Hematopoietic multipotent progenitor cell treated with erythropoietin and hydrocortisone succinate and interleukin-3 and kit ligand, for 8 days (in vitro differentiated cells): Measurements from ENCODE around the gene MAGEA9B.
A peak's percentile ranks its signal among the peaks of the same experiment; 100 is the strongest.
"Not testable (repeated sequence)": the region's sequence is repeated elsewhere in the genome, so short reads cannot be mapped to it uniquely, and the experiment has no call there.

Experiments
- DNase-seq: peaks from one replicate; pipeline ENCODE4 v3.0.0-alpha.2; 2015

MAGEA9B gene

DNA sequence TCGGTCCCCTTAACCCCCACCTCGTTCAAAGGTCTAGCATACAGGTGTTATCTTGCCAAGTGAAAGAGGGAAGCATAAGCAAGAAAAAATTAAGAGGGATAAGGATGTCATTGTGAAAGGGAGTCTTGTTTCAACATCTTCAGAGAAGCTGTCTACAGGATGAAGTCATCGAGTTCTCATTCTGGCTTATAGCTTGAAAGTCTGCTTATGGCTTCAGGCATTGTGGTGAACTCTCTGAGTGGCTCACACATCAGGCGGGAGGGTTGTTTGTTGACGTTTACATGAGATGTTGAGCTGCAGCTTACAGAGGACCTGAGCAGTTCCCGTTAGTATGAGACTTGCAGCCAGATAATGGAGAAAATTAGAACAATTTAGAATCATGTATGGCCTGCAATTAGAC is 16.6 kb downstream of the MAGEA9B start:
- no peak for DNase-seq

DNA sequence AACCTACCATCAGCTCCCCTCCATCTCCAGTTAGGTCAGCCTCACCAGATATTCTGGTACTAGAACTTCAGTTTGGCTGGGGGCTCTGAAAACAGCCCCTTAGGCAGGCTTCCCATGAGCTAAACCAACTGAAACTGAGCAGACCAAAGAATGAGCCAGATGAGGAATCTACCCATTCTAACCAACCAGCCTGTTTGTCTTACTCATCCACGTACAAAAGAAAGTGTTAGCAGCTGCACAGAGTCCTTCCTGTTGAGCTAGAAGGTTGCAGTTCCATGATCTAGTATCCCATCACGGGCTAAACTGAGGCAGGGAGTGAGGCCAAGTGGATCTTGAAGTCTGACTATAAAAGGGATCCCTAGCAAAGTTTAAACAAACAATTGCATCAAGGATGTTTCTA is 17.5 kb downstream of the MAGEA9B start:
- DNase-seq, result no peak

DNA sequence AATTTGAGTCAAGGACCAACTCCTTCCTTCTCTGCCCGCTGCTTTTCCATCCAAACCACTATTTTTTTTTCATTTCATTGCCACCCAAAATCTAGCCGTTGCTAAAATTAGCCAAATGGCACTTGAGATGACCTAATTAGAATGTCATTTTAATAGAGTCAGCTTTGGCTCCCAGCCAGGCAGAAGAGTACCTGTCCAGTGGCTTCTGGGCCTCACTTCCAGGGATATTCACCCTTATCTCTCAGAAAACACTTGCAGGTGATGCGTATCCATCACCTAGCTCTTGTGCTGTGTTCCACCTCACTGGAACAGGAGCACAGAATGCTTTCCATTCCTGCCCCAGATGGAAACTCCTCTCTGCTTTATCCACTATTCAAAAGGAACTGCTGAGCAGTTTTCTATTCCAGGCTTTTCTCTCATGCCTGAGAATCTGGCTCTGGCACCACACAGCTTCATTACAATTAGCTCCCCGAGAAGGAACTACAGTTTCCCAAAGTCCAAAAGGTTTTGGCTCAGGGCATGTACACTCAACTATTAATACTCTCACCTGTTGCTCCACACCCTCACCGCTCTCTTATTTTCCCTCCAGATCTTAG is 18.5 kb downstream of the MAGEA9B start:
- no peak for DNase-seq

GRCh38 chrX:149567621-149568417 is 19.4 kb downstream of the MAGEA9B start:
- DNase-seq, result no peak

DNA sequence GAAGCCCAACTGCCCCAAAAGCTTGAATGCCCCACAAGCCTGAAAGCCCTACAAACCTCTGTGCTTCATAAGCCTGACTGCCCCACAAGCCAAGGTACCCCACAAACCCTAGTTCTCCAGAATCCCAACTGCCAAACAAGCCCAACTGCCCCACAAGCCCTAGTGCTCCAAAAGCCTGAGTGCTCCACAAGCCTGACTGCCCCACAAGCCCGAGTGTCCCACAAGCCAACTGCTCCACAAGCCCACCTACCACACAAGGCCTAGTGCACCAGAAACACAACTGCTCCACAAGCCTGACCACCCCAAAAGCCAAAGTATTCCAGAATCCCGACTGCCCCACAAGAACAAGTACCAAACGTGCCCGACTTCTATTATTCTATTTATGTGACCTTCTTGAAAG is 23.9 kb downstream of the MAGEA9B start:
- no peak for DNase-seq

DNA sequence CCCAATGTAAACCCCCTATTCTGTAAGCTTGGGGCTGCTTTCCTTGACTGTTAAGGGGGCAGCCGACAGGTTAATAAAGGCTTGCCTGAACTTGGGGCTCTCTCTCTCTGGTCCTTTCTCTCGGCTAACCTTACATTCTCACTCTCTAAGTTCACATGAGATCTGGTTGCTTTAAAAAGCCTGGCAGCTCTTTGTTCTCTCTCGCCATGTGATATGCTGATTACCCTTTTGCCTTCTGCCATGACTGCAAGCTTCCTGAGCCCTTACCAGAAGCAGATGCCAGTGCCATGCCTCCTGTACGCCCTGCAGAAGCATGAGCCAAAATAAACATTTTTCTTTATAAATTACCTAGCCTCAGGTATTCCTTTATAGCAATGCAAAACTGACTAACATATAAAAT is 32.0 kb downstream of the MAGEA9B start:
- DNase-seq, result not testable (repeated sequence)

GRCh38 chrX:149551939-149552248 is 35.4 kb downstream of the MAGEA9B start:
- DNase-seq, result not testable (repeated sequence)

DNA sequence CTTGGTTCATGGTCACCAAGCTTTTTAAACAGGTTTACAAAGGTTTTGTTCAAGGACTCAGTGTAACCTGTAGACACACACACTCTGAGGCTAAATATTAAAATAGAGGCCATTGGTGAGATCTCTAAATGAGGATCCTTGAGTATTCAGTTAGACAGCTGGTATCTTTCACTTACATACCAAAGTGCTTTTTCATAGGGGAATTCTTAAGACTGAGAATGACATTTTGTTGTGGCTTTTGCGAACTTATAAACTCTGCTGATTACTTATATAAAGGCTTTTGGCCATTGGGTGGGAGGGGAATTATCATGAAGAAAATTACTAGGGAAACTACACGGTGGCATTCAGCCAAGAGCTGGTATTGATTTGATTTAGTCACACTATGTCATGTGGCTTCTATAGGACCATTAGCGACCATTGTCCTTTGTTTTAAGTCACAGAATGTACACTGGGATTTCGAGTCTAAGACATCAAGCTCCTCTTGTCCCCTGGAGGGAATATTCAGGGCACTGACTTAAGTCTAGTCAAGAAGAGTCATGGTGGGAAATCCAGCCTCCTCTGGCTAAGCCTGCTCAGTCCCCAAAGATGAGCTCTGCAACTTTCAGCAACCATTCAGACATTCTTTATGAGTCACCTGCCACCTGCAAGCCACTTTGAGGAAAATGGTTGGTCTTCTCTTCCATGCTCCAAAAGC is 35.9 kb downstream of the MAGEA9B start:
- not testable (repeated sequence) for DNase-seq

- DNase-seq, result not testable (repeated sequence)
Observed at GRCh38 chrX:149550454-149550853, 36.8 kb downstream of the MAGEA9B start.

GRCh38 chrX:149549701-149550100 is 37.6 kb downstream of the MAGEA9B start, which contains the start of gene HSFX3:
Gene HSFX3, minus strand, starts transcription at chrX:149549924. Its CDS starts 72 bp downstream, at chrX:149549852.
- DNase-seq, result not testable (repeated sequence)

DNA sequence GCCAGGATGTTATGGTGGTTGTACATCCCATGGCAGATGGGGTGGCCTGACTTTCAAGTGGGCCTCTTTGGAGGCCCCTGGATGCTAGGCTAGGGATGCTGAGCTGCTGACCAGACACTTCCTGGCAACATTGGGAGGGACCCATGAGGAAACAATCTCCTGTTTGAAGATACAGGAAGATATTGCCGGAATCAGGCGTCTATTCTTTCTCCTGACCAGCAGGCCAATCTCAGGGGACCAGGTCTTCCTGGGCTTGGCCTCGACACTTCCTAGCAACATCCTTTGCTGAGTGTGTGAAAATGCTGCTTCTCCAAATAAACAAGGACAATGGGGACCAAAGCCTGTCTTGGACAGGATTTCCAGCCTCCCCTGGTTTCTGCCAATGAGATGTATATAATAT is 39.5 kb downstream of the MAGEA9B start:
- DNase-seq, result not testable (repeated sequence)

- DNase-seq, result not testable (repeated sequence)
Observed at GRCh38 chrX:149546962-149547361, 40.3 kb downstream of the MAGEA9B start.

- not testable (repeated sequence) for DNase-seq
Observed at GRCh38 chrX:149545545-149546543, 41.4 kb downstream of the MAGEA9B start.

DNA sequence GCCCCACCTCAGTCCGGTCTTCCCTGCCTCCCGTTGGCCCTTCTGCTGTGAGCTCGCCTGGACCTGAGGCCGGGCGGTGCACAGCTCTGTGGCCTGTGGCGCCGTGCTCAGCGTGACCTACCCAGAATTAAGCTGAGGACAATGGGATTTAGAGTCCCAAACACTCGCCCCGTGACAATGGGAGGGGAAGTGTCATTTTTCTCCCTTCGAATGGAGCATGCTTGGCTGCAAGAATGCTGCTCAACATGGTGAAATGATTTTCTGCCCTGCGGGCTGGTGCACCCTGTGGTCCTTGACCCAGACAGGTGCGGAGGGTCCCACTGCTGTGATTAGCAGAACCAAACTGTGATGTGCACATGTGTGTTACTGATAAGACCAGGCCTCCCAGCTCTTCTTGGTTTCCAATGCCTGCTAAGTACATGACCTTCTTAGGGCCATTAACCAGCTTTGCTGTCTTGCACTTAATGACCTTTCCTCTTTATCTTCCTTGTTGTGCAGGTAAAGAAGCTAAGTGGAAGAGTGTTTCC is 45.7 kb downstream of the MAGEA9B start:
- DNase-seq, result peak; percentile 31

DNA sequence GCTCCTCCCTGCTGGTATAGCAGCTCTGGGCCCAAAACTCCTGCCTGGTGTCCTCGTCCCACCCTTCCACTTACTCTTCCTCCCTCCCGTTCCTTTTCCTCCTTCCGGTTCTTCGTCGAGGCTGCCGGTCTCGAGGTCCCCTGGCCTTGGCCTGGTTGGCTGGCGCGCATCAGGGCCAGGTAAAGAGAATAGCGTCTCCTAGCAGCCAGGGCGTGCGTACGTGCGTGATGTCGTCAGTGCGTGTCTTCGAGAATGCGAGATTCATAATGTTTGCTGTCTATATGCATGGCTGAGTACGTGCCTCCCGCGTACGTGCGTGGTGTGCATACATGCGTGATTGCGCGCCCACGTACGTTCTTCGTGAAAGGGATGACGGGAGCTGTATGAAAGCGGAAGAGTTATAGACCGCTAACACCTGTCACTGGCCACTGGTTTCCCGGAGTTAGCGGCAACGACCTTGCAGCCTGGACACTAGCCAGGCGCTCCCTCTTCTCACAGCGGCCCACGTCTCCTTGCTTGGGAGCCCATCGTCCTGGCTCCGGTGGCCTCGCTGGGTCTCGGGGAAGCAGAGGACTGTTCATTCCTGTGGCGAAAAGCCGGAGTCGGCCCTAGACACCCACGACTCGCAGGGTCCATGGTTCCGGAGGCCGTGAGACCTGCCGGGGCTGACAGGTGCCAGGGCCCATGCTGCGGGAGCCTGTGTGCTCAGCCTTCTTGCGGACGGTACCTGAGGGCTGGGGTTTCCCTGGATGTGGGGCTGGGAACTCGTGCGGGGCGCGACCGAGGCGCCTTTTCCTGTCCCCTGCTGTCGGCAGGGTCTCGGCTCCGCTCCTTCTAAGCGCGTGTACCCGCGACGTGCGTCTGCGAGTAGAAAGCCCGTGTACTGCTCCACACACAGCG is 46.4 kb downstream of the MAGEA9B start, which contains the start of gene EOLA1:
TSS of gene EOLA1 (plus strand) at position 392 of the 900 bp plus-strand sequence. CDS start 4,619 bp downstream, outside the sequence.
- DNase-seq, result peak; percentile 96

- DNase-seq, result peak; percentile 79
Observed at GRCh38 chrX:149540131-149540620, 47.1 kb downstream of the MAGEA9B start.

DNA sequence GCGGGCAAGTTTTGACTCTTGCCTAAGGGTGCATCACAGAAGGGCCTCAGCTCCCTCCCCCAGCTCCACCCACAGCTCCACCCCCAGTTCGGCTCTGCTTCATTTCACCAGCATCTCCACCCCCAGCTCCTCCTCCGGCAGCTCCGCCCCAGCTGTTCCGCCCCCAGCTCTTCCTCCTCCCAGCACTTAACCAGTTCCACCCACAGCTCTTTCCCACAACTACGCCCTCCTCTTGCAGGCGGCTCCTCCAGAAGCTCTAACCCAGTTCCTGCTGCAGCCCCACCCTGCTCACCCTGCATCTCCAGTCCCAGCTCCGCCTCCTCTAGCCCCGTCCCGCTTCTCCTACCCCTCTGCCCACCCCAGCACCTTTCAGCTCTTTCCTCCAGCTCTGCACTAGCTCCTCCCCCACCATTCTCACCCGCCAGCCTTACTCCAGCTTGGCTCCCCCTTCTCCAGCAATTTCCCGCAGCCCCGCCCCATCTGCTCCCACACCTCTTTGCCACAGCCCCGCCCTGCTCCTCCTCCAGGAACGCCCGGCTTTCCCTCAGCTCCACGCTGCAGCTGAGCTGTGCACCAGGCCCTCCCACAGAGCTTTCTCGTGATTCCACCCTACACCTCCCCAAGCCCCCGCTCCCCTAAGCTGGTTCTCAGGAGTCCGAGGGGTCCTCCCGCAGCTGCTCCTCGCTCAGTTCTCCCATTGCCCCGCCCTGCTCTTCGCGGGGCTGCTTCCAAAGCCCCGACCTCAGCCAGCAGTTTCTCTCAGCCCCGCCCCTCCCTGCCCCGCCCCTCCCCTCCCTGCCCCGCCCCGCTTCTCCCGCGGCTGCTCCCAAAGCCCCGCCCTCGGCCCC is 47.8 kb downstream of the MAGEA9B start:
- DNase-seq, result peak; percentile 93

DNA sequence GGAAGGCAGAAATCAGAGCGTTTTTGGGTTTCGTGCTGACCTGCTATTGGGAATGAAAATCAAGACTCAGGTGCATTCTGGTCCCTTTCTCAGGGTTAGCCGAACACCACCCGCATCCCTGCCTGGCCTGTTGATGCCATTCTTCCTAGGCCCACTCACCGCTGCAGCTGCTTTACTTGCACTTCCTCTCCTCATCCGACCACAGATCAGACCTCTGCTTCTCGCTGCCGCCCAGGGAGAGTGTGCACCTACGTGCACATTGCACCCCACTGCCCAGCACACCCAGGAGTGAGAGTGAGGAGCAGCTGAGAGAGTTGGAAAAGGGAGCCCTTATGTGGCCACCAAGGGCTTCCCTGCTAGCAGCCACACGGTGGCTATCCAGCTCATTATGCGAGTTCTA is 49.8 kb downstream of the MAGEA9B start:
- DNase-seq, result not testable (repeated sequence)

GRCh38 chrX:149534926-149535602 is 52.2 kb downstream of the MAGEA9B start:
- DNase-seq, result not testable (repeated sequence)
